PC-3 (cell line): Measurements from ENCODE around the gene ARHGAP5.

Experiments used
- EZH2 ChIP-seq: fragments of 300-600 bp; sonication (generic); IDR thresholded peaks from one replicate; pipeline ENCODE4 v1.6.1; 2017; ENCODE audit warnings: antibody characterized with exemption, mild to moderate bottlenecking, low read length; ENCODE audit not compliant: unreplicated experiment
- EZH2phosphoT487 ChIP-seq: fragments of 300-600 bp; sonication (generic); IDR thresholded peaks from 2 replicates; pipeline ENCODE4 v1.6.1; 2018; ENCODE audit warnings: mild to moderate bottlenecking, antibody characterized with exemption, low read length, borderline replicate concordance
- TF ChIP-seq, protein P1 (sequence below): fragments of 300-600 bp; sonication (generic); conservative IDR thresholded peaks from 2 replicates; pipeline ENCODE4 v1.5.1; 2017; ENCODE audit warnings: antibody characterized with exemption, low read depth, mild to moderate bottlenecking, low read length

DNA sequence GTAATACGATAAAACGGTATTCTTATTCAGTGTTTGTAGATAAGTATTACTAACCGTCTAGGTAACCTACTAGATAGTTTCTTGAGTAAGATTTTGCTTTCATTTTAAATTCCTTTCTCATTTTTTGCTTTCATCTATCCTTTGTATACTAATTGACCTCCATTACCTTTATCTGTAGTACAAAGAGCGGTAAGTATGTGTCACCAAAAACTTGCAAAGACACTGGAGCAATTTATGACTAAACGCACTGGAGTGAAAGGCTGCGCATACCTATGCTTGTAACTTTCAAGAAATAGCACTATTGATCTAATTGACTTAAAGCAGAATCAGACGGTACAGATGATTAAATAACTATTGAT lies 1.7 kb downstream of the ARHGAP5 start:
- TF ChIP-seq, protein P1, sequence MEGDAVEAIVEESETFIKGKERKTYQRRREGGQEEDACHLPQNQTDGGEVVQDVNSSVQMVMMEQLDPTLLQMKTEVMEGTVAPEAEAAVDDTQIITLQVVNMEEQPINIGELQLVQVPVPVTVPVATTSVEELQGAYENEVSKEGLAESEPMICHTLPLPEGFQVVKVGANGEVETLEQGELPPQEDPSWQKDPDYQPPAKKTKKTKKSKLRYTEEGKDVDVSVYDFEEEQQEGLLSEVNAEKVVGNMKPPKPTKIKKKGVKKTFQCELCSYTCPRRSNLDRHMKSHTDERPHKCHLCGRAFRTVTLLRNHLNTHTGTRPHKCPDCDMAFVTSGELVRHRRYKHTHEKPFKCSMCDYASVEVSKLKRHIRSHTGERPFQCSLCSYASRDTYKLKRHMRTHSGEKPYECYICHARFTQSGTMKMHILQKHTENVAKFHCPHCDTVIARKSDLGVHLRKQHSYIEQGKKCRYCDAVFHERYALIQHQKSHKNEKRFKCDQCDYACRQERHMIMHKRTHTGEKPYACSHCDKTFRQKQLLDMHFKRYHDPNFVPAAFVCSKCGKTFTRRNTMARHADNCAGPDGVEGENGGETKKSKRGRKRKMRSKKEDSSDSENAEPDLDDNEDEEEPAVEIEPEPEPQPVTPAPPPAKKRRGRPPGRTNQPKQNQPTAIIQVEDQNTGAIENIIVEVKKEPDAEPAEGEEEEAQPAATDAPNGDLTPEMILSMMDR, result no peak
- TF ChIP-seq EZH2phosphoT487 (no peak), EZH2 (no peak)
